T-helper 1 cell treated with Interleukin-12 subunit alpha and Interleukin-12 subunit beta and Interleukin-4 antibody, amounts not matched to agents 30 μg/mL and 1 μg/mL, for 36 hours (primary cell): ENCODE data around the gene PCDH18.

ENCODE experiments used
- H3K27ac Mint-ChIP-seq: one replicate; pipeline ENCODE4 v1.8.0; 2021; ENCODE audit warnings: mild to moderate bottlenecking, mixed read lengths
- H3K27me3 Mint-ChIP-seq: one replicate; pipeline ENCODE4 v1.8.0; 2021; ENCODE audit warnings: low read depth, mixed read lengths
- H3K36me3 Mint-ChIP-seq: one replicate; pipeline ENCODE4 v1.8.0; 2021; ENCODE audit warnings: low read depth, mixed read lengths
- H3K4me1 Mint-ChIP-seq: one replicate; pipeline ENCODE4 v1.8.0; 2021; ENCODE audit warnings: low read depth, mixed read lengths
- H3K4me3 Mint-ChIP-seq: one replicate; pipeline ENCODE4 v1.8.0; 2021; ENCODE audit warnings: mild to moderate bottlenecking, moderate library complexity, mixed read lengths
- H3K9me3 Mint-ChIP-seq: one replicate; pipeline ENCODE4 v1.8.0; 2021; ENCODE audit warnings: mixed read lengths

Gene PCDH18, protein sequence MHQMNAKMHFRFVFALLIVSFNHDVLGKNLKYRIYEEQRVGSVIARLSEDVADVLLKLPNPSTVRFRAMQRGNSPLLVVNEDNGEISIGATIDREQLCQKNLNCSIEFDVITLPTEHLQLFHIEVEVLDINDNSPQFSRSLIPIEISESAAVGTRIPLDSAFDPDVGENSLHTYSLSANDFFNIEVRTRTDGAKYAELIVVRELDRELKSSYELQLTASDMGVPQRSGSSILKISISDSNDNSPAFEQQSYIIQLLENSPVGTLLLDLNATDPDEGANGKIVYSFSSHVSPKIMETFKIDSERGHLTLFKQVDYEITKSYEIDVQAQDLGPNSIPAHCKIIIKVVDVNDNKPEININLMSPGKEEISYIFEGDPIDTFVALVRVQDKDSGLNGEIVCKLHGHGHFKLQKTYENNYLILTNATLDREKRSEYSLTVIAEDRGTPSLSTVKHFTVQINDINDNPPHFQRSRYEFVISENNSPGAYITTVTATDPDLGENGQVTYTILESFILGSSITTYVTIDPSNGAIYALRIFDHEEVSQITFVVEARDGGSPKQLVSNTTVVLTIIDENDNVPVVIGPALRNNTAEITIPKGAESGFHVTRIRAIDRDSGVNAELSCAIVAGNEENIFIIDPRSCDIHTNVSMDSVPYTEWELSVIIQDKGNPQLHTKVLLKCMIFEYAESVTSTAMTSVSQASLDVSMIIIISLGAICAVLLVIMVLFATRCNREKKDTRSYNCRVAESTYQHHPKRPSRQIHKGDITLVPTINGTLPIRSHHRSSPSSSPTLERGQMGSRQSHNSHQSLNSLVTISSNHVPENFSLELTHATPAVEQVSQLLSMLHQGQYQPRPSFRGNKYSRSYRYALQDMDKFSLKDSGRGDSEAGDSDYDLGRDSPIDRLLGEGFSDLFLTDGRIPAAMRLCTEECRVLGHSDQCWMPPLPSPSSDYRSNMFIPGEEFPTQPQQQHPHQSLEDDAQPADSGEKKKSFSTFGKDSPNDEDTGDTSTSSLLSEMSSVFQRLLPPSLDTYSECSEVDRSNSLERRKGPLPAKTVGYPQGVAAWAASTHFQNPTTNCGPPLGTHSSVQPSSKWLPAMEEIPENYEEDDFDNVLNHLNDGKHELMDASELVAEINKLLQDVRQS

DNA sequence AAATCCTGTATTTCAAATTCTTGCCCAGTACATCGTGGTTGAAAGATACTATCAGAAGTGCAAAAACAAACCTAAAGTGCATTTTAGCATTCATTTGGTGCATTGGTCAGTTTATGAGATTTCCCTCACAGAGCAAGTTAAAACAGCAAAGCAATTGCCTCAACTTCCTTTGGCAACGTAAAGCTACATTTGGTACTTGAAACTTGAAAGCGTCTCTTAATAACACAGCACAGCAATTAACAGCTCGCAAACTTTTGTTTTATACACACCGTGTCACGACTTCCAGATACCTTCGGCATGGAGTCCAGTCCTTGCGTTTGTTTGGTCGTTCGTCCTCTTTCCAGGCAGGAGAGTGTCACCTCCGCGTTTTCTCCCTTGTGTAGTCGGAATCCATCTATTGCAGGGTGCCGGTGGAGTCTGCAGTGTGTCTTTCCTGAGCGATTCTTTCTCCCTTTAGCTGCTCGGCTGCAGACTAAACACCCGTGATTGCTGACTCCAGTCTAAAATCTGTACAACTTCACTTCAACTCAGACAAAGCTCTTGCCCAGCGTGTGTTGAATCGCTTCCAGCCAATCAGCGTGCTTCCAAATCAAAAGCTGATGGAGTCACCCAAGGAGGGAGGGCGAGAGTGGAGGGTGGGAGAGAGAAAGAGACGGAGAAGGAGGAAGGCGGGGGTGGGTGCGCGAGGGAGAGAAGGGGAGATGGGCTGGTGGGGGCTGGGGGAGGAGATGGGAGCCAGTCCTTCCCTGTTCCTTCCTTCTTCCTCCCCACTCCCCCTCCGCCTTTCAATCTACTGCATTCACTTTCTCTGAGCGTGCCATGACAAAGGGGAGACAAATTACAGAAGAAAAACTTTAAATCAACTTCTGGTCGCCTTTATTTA lies at the start of gene PCDH18:
Gene PCDH18, minus strand, starts transcription at position 509 of the 883 bp plus-strand sequence. Its CDS starts 406 bp downstream, at position 103.
- H3K27ac Mint-ChIP-seq, result no peak within 1 kb of the TSS
- H3K4me1 Mint-ChIP-seq, result no peaks in the 10 kb centered on the region
- H3K36me3 Mint-ChIP-seq, result no peaks in the 10 kb centered on the region
- no peaks in the 10 kb centered on the region for H3K9me3 Mint-ChIP-seq
- H3K27me3 Mint-ChIP-seq, result no peaks in the 10 kb centered on the region
- no peak within 1 kb of the TSS for H3K4me3 Mint-ChIP-seq

DNA sequence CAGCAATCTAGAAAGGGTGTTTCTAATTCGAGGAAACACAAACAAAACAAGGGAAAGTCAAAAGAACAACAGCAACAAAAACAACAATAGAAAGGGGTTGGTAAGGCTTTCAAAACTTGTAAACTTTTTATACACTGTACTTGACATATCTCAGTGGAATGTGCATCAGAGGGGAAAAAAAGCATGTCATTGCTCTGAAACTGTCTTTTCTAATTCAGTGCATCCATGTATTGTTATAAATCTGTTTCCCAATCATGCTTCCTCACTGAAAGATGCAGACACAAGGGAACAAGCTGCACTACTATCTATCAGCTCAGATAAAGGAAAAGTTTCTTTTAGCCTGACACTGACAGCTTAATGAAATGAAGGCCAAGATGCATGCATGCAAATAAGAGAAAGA lies 44.2 kb upstream of the PCDH18 start:
- H3K4me1 Mint-ChIP-seq, result no peaks in the 10 kb centered on the region
- H3K4me3 Mint-ChIP-seq, result no peak overlapping the region
- no peaks in the 10 kb centered on the region for H3K9me3 Mint-ChIP-seq
- no peaks in the 10 kb centered on the region for H3K36me3 Mint-ChIP-seq
- H3K27me3 Mint-ChIP-seq, result no peaks in the 10 kb centered on the region
- H3K27ac Mint-ChIP-seq, result no peak overlapping the region

DNA sequence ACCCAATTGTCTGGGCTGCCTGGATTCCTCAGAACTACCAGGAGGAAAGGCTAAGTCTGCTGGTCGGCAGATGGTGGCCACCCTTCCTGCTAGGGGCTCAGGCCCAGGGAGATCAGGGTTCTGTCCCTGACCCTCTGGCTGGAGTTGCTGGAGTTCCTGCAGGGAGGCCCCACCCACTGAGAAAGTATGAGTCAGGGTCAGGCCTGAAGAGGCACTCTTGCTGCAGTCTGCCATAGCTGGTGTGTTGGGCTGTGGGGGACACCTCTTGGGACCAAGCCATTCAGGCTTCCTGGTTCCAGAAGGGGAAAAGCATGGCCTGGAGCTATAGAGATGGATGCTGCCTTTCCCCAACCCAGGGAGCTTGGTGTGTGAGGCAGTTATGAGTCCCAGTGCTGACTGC lies 40.4 kb upstream of the PCDH18 start:
- no peaks in the 10 kb centered on the region for H3K27me3 Mint-ChIP-seq
- no peak overlapping the region for H3K4me3 Mint-ChIP-seq
- no peaks in the 10 kb centered on the region for H3K9me3 Mint-ChIP-seq
- H3K36me3 Mint-ChIP-seq, result no peaks in the 10 kb centered on the region
- no peak overlapping the region for H3K27ac Mint-ChIP-seq
- no peaks in the 10 kb centered on the region for H3K4me1 Mint-ChIP-seq

DNA sequence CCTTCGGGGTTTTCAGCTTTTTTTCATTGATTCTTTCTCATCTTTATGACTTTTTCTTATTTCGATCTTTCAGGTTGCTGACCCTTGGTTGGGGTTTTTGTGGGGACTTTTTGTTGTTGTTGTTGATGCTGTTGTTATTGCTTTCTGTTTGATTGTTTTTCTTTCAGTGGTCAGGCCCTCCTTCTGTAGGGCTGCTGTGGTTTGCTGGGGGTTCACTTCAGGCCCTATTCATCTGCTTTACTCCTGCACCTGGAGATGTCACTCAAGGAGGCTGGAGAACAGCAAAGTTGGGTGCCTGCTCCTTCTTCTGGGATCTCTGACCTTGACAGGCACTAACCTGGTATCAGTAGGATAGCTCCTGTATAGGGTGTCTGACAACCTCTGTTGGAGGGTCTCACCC lies 39.9 kb upstream of the PCDH18 start:
- H3K36me3 Mint-ChIP-seq, result no peaks in the 10 kb centered on the region
- H3K4me1 Mint-ChIP-seq, result no peaks in the 10 kb centered on the region
- H3K27ac Mint-ChIP-seq, result no peak overlapping the region
- H3K4me3 Mint-ChIP-seq, result no peak overlapping the region
- no peaks in the 10 kb centered on the region for H3K27me3 Mint-ChIP-seq
- H3K9me3 Mint-ChIP-seq, result no peaks in the 10 kb centered on the region

DNA sequence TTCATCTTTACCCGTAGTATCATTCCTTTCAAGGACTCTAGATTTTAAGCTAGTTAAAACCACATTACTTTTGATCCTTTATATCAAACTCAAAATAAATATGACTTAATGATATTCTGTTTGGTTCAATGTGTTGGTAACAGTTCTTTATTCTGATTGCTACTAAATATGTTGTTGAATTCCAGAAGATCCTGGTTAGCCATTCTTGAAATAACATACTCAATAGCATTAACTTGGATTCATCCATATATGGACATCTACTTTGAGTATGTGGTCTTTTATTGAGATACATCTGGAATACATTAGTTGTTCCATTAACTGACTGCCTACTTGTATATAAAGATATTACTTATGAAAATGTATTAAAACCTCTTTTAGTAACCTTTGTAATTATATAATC lies 27.5 kb upstream of the PCDH18 start:
- Mint-ChIP-seq H3K4me3 (no peak overlapping the region), H3K36me3 (no peaks in the 10 kb centered on the region), H3K4me1 (no peaks in the 10 kb centered on the region), H3K9me3 (no peaks in the 10 kb centered on the region), H3K27me3 (no peaks in the 10 kb centered on the region), H3K27ac (no peak overlapping the region)

DNA sequence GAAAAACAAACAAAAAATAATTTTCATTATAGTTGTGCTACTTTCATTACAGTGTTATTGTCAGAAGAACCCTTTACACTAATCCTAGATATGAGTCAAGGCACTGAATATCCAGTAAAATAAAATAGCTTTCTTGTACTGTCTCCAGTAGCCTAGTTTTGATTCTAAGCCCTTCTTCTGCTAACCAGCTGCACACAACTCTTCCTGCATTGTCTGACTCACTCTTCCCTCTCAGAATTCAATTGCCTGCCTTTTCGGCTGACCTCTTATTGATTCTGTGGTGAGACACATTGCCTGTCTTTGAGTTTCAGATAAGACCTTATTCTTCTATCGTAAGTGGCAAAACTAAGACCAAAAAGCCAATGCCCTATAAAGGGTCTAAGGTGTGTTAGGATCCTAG lies 26.7 kb upstream of the PCDH18 start:
- no peak overlapping the region for H3K27ac Mint-ChIP-seq
- H3K36me3 Mint-ChIP-seq, result no peaks in the 10 kb centered on the region
- no peaks in the 10 kb centered on the region for H3K9me3 Mint-ChIP-seq
- H3K4me3 Mint-ChIP-seq, result no peak overlapping the region
- no peaks in the 10 kb centered on the region for H3K4me1 Mint-ChIP-seq
- no peaks in the 10 kb centered on the region for H3K27me3 Mint-ChIP-seq

DNA sequence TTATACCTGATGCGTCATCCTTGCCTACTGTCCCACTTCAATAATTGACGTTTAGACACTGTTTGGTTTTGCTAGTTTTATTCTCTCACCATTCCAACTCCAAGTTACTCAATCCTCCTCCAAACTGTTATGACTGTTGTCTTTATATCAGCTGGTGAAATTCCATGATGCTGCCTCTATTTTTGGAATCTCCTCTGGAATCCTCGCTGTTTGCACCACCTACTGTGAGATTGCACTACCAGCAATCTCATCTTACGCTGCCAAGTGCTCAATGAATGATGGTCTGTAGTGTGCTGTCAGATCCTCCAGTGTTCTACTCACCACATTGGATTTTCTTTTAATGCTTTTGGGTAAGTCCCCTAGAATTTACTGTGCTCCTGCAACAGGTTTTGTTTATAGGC lies 13.2 kb upstream of the PCDH18 start:
- H3K4me3 Mint-ChIP-seq, result no peak overlapping the region
- H3K9me3 Mint-ChIP-seq, result no peaks in the 10 kb centered on the region
- H3K27ac Mint-ChIP-seq, result no peak overlapping the region
- no peaks in the 10 kb centered on the region for H3K27me3 Mint-ChIP-seq
- no peaks in the 10 kb centered on the region for H3K4me1 Mint-ChIP-seq
- H3K36me3 Mint-ChIP-seq, result no peaks in the 10 kb centered on the region

DNA sequence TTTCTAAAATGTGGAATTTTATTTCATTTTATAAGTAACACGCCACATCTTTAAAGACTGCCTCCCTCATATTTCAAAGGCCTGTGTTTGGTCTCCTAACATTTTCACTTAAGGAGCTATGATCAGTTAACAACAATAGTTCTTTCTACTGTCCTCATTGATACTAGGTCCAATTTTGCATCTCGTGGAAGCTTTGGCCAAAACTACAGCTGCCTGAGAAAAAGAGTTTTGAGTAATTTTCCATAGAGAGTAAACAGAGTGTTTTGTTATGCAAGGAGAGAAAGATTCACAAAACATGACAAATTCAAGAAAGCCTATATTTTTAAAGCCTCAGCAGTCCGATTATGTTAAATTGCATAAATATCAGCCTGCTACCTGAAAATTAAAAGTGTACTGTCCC lies 11.4 kb upstream of the PCDH18 start:
- H3K4me1 Mint-ChIP-seq, result no peaks in the 10 kb centered on the region
- no peak overlapping the region for H3K4me3 Mint-ChIP-seq
- H3K27ac Mint-ChIP-seq, result no peak overlapping the region
- H3K36me3 Mint-ChIP-seq, result no peaks in the 10 kb centered on the region
- H3K27me3 Mint-ChIP-seq, result no peaks in the 10 kb centered on the region
- no peaks in the 10 kb centered on the region for H3K9me3 Mint-ChIP-seq

DNA sequence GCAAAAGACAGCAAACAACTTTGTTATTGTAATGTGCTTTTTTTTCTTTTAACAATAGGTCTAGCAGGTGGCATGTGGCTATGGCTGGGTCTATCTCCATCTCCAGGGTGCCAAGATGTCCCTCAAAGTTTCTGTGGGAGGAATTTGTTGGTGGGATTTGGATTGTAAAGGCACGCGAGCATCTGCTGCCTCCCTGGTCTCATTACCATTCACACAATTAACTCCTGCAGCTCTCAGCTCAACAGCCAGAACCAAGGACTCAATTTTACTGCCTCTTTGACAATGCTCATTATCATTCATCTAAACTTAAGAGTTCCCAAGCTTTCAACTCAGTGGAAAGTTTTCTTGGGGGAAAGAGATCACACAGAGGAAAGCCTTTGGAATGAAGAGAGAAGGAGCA lies 10.9 kb upstream of the PCDH18 start:
- H3K9me3 Mint-ChIP-seq, result no peaks in the 10 kb centered on the region
- H3K27ac Mint-ChIP-seq, result no peak overlapping the region
- no peaks in the 10 kb centered on the region for H3K4me1 Mint-ChIP-seq
- H3K36me3 Mint-ChIP-seq, result no peaks in the 10 kb centered on the region
- no peaks in the 10 kb centered on the region for H3K27me3 Mint-ChIP-seq
- H3K4me3 Mint-ChIP-seq, result no peak overlapping the region

DNA sequence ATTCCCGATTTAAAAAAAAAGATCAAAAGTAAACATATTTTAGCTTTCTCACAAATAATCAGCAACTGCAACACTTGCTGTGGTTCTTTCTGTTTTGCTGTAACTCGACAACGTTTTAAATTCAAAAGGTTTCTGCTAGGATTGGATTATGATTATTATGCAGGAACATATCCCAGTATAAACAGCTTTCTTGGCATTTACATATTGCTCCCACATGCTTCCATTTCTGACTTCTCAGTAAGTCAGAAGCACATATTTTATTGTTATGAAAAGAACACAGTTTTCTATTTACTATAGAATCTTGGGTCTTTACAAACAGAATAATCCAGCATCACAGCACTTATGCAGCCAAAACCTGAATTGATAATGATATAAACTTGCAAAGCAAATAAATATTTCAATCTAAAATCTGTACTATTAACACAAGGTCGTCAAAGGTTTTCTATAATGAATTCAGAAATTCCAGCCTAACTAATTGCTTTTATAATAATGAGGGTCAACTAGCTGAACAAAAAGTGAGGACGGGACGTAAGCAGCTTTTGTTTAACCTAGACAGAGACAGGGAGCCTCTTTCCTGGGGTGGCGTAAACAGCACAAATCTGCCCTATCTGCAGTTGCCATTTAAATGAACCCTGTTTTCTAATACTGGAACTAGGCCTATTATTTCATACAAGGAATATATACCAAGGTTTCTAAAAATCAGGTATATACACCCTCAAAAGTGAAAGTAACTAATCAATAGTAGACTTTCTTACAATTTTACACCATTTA lies 9.8 kb upstream of the PCDH18 start:
- no peaks in the 10 kb centered on the region for H3K27me3 Mint-ChIP-seq

DNA sequence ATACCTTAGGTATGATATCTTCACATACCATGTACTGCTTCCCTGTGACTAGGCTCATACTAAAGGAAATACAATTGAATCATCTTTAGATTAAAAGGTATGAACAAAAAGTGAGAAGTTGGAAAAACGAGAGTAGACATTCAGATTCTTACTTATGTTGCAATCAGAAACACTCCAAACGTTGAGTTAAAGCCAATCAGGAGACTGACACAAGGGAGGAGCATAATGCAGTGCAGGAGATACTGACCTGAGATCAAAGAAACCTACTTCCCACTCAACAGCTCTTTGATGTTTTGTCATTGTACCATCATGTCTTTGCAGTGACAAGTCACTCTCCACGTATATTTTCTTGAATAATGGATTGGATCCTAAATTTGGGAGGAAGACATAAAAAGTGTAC lies 8.9 kb upstream of the PCDH18 start:
- H3K27me3 Mint-ChIP-seq, result no peaks in the 10 kb centered on the region
- no peaks in the 10 kb centered on the region for H3K4me1 Mint-ChIP-seq
- H3K36me3 Mint-ChIP-seq, result no peaks in the 10 kb centered on the region
- H3K4me3 Mint-ChIP-seq, result no peak overlapping the region
- H3K9me3 Mint-ChIP-seq, result no peaks in the 10 kb centered on the region
- no peak overlapping the region for H3K27ac Mint-ChIP-seq

More for the DNA sequence above, 9.8 kb upstream of the PCDH18 start:
- H3K4me3 Mint-ChIP-seq, result no peak overlapping the region
- no peaks in the 10 kb centered on the region for H3K9me3 Mint-ChIP-seq
- H3K36me3 Mint-ChIP-seq, result no peaks in the 10 kb centered on the region
- H3K4me1 Mint-ChIP-seq, result no peaks in the 10 kb centered on the region
- H3K27ac Mint-ChIP-seq, result no peak overlapping the region

DNA sequence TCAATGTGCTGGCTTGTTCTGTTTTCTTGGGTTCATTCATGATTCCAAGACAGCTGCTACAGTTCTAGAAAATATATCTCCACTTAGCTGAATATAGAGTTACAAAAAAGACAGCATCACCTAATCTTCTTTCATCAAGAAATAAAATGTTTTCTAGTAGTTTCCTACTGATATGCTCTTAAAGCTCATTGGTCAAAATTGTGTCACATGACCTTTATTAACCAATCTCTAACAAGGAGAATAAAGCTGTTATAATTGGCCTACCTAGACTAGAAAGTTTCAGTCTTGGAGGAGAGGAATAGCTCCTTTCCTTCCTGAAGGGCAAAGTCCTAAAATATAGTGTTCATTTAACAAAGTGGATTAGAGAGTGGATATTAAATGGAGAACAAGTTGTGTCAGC lies 8.1 kb upstream of the PCDH18 start:
- no peak overlapping the region for H3K4me3 Mint-ChIP-seq
- no peaks in the 10 kb centered on the region for H3K9me3 Mint-ChIP-seq
- H3K36me3 Mint-ChIP-seq, result no peaks in the 10 kb centered on the region
- H3K27ac Mint-ChIP-seq, result no peak overlapping the region
- H3K4me1 Mint-ChIP-seq, result no peaks in the 10 kb centered on the region
- no peaks in the 10 kb centered on the region for H3K27me3 Mint-ChIP-seq

DNA sequence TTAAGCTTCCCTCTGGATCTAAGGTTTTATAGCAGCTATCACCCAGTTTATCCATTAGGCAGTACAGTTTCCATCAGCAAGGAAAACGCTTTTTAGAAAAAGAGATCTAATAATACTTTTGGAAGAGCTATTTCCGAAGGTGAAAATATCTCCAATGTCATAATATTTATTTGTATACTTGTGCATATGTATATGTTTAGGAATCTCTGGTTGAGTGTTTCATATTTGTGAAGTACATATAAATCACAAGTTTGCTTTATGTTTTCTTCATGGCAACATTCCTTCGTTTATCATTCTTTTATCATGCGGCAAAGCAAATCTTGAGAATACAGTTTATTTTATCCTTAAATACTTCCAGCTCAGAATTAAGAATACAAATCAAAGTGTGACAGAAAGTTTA lies 6.2 kb upstream of the PCDH18 start:
- Mint-ChIP-seq H3K27me3 (no peaks in the 10 kb centered on the region), H3K4me3 (no peak overlapping the region)

More for the DNA sequence above, 6.2 kb upstream of the PCDH18 start:
- Mint-ChIP-seq H3K27ac (no peak overlapping the region), H3K4me1 (no peaks in the 10 kb centered on the region), H3K9me3 (no peaks in the 10 kb centered on the region), H3K36me3 (no peaks in the 10 kb centered on the region)
